Measurements from ENCODE around the gene DAD1. TPM values are rescaled to one million over a fixed set of nuclear protein-coding genes. Genes with fewer than 3 reads are reported as not detected.

Gene DAD1
- total RNA-seq, 1 experiment from 2014 or later, result 166 TPM

DNA sequence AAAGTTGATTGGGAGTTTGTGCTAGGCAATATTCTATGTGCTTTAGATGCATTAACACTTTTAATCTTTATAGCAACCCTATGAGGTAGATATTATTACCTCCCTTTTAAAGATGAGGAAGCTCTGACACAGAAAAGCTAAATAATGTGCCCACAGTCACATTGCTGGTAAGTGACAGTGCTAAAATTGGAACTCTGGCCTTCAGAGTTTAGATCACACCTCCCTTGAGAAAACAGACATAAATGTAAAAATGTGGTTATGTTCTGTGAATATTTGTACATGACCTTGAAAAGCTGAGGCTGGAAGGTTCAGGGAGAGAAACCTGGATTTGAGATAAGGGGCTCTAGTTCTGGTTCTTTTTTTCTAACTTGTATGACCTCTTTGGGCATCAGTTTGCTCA lies 11.0 kb upstream of the DAD1 start:
- TF ChIP-seq, protein P1, sequence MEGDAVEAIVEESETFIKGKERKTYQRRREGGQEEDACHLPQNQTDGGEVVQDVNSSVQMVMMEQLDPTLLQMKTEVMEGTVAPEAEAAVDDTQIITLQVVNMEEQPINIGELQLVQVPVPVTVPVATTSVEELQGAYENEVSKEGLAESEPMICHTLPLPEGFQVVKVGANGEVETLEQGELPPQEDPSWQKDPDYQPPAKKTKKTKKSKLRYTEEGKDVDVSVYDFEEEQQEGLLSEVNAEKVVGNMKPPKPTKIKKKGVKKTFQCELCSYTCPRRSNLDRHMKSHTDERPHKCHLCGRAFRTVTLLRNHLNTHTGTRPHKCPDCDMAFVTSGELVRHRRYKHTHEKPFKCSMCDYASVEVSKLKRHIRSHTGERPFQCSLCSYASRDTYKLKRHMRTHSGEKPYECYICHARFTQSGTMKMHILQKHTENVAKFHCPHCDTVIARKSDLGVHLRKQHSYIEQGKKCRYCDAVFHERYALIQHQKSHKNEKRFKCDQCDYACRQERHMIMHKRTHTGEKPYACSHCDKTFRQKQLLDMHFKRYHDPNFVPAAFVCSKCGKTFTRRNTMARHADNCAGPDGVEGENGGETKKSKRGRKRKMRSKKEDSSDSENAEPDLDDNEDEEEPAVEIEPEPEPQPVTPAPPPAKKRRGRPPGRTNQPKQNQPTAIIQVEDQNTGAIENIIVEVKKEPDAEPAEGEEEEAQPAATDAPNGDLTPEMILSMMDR (IDR thresholded peaks at IDR 0.05; ENCODE audit: unreplicated experiment), result no peak
- Mint-ChIP-seq H3K27me3 (ENCODE audit: insufficient read depth, unreplicated experiment) (peaks cover 9% of the 10 kb centered on the region), H3K27ac (ENCODE audit: low read depth, unreplicated experiment) (no peak overlapping the region), H3K4me3 (ENCODE audit: unreplicated experiment) (no peak overlapping the region), H3K36me3 (ENCODE audit: insufficient read depth, unreplicated experiment) (peaks cover 26% of the 10 kb centered on the region), H3K4me1 (ENCODE audit: insufficient read depth, unreplicated experiment) (peaks cover 15% of the 10 kb centered on the region), H3K9me3 (ENCODE audit: unreplicated experiment) (no peaks in the 10 kb centered on the region)
- no peak for DNase-seq (ENCODE audit: unreplicated experiment)
- ChIA-PET POLR2A (interaction anchor here (0.6 to 5.4 kb wide), 4 partner anchors 12 to 236 kb away, joined by 5 to 116 read pairs (median 42); partner anchors contain the start of genes DAD1 and OR6J1), CTCF (interaction anchor here (0.7 to 6.3 kb wide), 10 partner anchors 8 to 373 kb away, joined by 4 to 69 read pairs (median 18); partner anchors contain the start of genes DAD1 and OR6J1)
- no TSS peak for BruUV-seq (replicated peaks)
- intact Hi-C loops (cut with micrococcal nuclease), result no loop called here

DNA sequence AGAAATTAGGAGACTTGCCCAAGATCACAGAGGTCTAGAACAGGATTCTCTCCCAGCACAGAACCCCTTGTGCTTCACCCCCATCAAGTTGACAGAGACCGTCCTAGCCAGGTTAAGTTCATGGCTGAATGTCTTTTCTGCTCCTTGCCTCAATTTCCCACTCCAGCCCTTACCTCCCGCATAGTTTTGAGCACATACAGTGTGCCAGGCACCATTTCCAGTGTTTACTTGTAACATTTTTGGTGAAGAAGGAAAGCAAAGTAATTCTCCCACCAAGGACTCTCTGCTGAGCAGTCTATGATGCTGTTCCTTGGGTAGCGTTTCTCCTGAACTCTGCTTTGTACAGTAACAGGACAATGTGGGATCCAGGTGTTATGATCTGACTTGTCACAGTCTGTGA lies 10.3 kb upstream of the DAD1 start:
- DNase-seq (ENCODE audit: unreplicated experiment), result no peak
- intact Hi-C loops (cut with micrococcal nuclease), result no loop called here
- Mint-ChIP-seq H3K9me3 (ENCODE audit: unreplicated experiment) (no peaks in the 10 kb centered on the region), H3K36me3 (ENCODE audit: insufficient read depth, unreplicated experiment) (peaks cover 21% of the 10 kb centered on the region), H3K27me3 (ENCODE audit: insufficient read depth, unreplicated experiment) (peaks cover 16% of the 10 kb centered on the region), H3K4me3 (ENCODE audit: unreplicated experiment) (peak overlapping the region; percentile 97), H3K4me1 (ENCODE audit: insufficient read depth, unreplicated experiment) (peaks cover 15% of the 10 kb centered on the region), H3K27ac (ENCODE audit: low read depth, unreplicated experiment) (peak overlapping the region; percentile 88)
- POLR2A ChIA-PET, result interaction anchor here (0.5 to 5.4 kb wide), 18 partner anchors 9 to 408 kb away, joined by 3 to 116 read pairs (median 4); partner anchors contain the start of genes DAD1, LRP10, OR6J1 and OXA1L
- TF ChIP-seq, protein P1 (IDR thresholded peaks at IDR 0.05; ENCODE audit: unreplicated experiment), result no peak
- no TSS peak for BruUV-seq (replicated peaks)
- CTCF ChIA-PET, result interaction anchor here (0.5 to 6.3 kb wide), 28 partner anchors 9 to 1763 kb away, joined by 3 to 69 read pairs (median 4); partner anchors contain the start of genes DAD1 and OR6J1

DNA sequence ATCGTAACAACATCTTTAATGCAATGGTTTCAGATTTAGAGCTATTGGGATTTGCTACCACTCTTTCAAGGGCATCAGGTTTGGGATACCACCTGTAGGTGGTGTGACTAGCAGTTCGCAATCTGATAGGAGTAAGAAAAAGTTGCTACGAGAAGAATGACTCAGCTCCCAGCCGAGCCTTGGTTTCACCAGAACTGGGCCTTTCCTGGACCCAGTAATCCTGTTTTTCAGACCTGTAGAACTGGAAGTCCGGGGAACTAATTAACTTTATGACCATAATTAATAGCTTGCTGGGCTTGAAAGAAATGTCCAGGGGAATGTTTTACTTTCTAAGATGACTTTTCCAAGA lies 9.8 kb upstream of the DAD1 start:
- H3K9me3 Mint-ChIP-seq (ENCODE audit: unreplicated experiment), result no peaks in the 10 kb centered on the region
- peaks cover 18% of the 10 kb centered on the region for H3K36me3 Mint-ChIP-seq (ENCODE audit: insufficient read depth, unreplicated experiment)
- POLR2A ChIA-PET, result interaction anchor here (0.5 to 5.4 kb wide), 22 partner anchors 9 to 408 kb away, joined by 3 to 116 read pairs (median 4); partner anchors contain the start of genes DAD1, LRP10, MRPL52 and OR6J1
- peak overlapping the region; percentile 88 for H3K27ac Mint-ChIP-seq (ENCODE audit: low read depth, unreplicated experiment)
- peaks cover 15% of the 10 kb centered on the region for H3K4me1 Mint-ChIP-seq (ENCODE audit: insufficient read depth, unreplicated experiment)
- DNase-seq (ENCODE audit: unreplicated experiment), result peak; percentile 69
- CTCF ChIA-PET, result interaction anchor here (0.5 to 6.3 kb wide), 30 partner anchors 9 to 1841 kb away, joined by 3 to 69 read pairs (median 4); partner anchors contain the start of genes DAD1 and OR6J1
- H3K4me3 Mint-ChIP-seq (ENCODE audit: unreplicated experiment), result peak overlapping the region; percentile 97
- intact Hi-C loops (cut with micrococcal nuclease), result loop anchor here (1.0 kb wide), 1 partner anchor 54 kb away; no protein-coding TSS in a partner anchor
- TF ChIP-seq, protein P1 (IDR thresholded peaks at IDR 0.05; ENCODE audit: unreplicated experiment), result peak; percentile 32
- H3K27me3 Mint-ChIP-seq (ENCODE audit: insufficient read depth, unreplicated experiment), result peaks cover 20% of the 10 kb centered on the region
- BruUV-seq (replicated peaks), result no TSS peak

DNA sequence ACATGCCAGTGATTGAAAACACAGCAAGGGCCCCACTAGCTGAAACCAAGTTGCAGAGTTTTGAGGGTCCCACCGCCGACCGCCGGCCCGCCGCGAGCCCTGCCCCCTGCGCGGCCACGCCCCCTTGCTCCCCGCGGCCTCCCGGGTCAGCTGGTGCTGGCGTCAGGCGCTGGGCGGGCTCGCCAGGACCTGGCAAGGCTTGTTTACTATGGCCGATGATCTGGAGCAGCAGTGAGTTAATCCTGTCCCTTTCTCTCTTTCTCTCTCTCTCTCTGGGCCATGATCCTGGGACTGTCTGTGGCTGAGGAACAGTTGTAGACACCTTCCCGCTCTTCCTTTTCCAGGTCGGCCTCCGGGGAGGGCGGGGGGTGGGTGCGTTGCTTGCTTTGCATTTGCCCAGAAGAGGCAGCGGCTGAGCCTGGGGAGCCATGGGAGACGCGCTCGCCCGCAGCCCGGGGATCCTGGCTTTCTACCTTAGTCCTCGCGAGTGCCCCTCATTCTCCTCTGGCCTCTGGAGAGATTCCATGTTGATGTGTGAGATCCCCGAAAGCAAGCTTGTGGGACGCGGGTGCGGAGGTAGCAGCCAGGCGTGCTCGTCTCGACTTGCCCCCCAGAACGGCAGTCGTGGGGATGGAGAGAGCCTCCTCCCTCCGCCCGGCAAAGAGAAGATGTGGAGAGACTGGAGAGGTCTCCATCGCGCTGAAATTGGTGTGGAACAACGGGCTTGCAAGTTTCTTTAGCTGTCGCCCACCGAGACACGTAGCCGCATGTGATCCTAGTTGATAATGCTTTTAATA lies 9.3 kb upstream of the DAD1 start, which contains the start of gene ABHD4:
ABHD4 (plus strand) TSS at position 202 of the 797 bp plus-strand sequence; CDS start at position 209, 7 bp downstream.
- Mint-ChIP-seq H3K4me3 (ENCODE audit: unreplicated experiment) (peak within 1 kb of the TSS; percentile 97), H3K27ac (ENCODE audit: low read depth, unreplicated experiment) (peak within 1 kb of the TSS; percentile 88), H3K4me1 (ENCODE audit: insufficient read depth, unreplicated experiment) (peaks cover 15% of the 10 kb centered on the region), H3K9me3 (ENCODE audit: unreplicated experiment) (no peaks in the 10 kb centered on the region), H3K36me3 (ENCODE audit: insufficient read depth, unreplicated experiment) (peaks cover 12% of the 10 kb centered on the region), H3K27me3 (ENCODE audit: insufficient read depth, unreplicated experiment) (peaks cover 26% of the 10 kb centered on the region)
- intact Hi-C loops (cut with micrococcal nuclease), result loop anchor here (1.0 kb wide), 1 partner anchor 55 kb away; no protein-coding TSS in a partner anchor
- POLR2A ChIA-PET, result interaction anchor here (0.6 to 5.4 kb wide), 25 partner anchors 10 to 527 kb away, joined by 3 to 116 read pairs (median 4); partner anchors contain the start of genes DAD1, LRP10, MRPL52 and OR6J1
- TF ChIP-seq, protein P1 (IDR thresholded peaks at IDR 0.05; ENCODE audit: unreplicated experiment), result no peak
- BruUV-seq (replicated peaks), result TSS peak; percentile 55
- peak; percentile 60 for DNase-seq (ENCODE audit: unreplicated experiment)
- CTCF ChIA-PET, result interaction anchor here (0.5 to 6.3 kb wide), 31 partner anchors 9 to 1841 kb away, joined by 3 to 69 read pairs (median 4); partner anchors contain the start of genes DAD1 and OR6J1

All from MCF 10A (cell line).